ENCODE results near the gene SLC44A3.

DNA sequence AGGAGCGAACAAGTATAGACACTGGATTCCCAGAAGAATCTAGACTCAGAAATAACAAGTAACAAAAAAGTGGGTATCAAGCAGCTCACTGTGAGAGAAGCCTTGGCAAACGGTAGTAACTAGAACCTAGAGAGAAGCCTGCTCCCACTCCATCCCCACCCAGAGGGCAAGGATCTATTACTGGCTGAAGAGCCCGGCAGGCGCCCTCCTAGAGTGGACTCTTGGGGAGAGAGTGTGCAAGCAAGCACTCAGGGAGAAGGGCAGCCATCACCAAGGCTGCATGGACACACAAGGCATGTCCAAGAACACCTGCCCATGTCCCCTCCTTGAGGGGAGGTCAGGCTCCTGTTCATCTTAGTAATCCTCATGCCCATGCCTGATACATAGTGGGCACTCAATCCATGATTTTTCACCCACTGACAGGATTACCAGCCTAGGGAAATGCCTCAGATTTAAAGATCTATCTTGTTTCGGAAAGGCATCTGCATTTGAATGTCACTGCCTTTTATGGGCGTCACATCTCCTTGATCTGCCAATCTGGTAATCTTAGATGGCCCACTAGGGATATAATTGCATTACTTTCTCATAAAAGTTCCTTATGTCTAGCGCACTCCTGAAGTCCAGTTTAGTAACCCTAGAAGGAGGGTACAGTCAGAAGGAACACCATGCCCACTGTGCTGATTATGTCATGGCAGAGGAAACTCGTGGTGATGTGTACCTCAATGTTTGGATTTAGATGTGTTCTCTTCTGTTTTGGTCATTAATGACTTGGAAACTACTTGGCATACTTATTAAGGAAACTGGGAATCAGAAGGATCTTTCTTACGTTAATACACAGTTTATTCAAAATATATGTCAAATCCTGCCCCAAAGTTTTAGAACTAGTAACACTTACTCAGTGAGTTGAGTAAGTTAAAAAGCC is 92.4 kb downstream of the SLC44A3 start:
- TF ChIP-seq EP300 (IDR thresholded peaks at IDR 0.05; ENCODE audit: low read depth): no peak
- no peak for TF ChIP-seq POLR2AphosphoS5 (IDR thresholded peaks at IDR 0.05)
- TF ChIP-seq, protein P1, sequence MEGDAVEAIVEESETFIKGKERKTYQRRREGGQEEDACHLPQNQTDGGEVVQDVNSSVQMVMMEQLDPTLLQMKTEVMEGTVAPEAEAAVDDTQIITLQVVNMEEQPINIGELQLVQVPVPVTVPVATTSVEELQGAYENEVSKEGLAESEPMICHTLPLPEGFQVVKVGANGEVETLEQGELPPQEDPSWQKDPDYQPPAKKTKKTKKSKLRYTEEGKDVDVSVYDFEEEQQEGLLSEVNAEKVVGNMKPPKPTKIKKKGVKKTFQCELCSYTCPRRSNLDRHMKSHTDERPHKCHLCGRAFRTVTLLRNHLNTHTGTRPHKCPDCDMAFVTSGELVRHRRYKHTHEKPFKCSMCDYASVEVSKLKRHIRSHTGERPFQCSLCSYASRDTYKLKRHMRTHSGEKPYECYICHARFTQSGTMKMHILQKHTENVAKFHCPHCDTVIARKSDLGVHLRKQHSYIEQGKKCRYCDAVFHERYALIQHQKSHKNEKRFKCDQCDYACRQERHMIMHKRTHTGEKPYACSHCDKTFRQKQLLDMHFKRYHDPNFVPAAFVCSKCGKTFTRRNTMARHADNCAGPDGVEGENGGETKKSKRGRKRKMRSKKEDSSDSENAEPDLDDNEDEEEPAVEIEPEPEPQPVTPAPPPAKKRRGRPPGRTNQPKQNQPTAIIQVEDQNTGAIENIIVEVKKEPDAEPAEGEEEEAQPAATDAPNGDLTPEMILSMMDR (IDR thresholded peaks at IDR 0.05): no peak
- TF ChIP-seq POLR2A (IDR thresholded peaks at IDR 0.05): no peak

Data from transverse colon (tissue), 4 donors.